Colonic mucosa (tissue), 4 donors: ENCODE results near the gene MROH8. TPM values are rescaled to one million over a fixed set of nuclear protein-coding genes. Genes with fewer than 3 reads are reported as not detected.

ENCODE experiments used
- DNase-seq: peaks from one replicate; pipeline ENCODE4 v3.0.0-alpha.2; 2020
- H3K27ac ChIP-seq: fragments of 200-600 bp; one replicate; pipeline ENCODE4 v1.8.0; 2021
- H3K27me3 ChIP-seq: fragments of 200-600 bp; one replicate; pipeline ENCODE4 v1.8.0; 2021
- H3K36me3 ChIP-seq: fragments of 200-600 bp; one replicate; pipeline ENCODE4 v1.8.0; 2021
- H3K4me1 ChIP-seq: fragments of 200-600 bp; one replicate; pipeline ENCODE4 v1.8.0; 2021; ENCODE audit warnings: mild to moderate bottlenecking
- H3K4me3 ChIP-seq: fragments of 200-600 bp; one replicate; pipeline ENCODE4 v1.8.0; 2021
- H3K9ac ChIP-seq, 2 donors: one replicate each; pipeline ENCODE4 v1.7.0; 2013; ENCODE audit warnings: control low read depth in 2 of 2, low read depth in 2 of 2, low read length in 2 of 2
- H3K9me3 ChIP-seq: fragments of 200-600 bp; one replicate; pipeline ENCODE4 v1.8.0; 2021
- intact Hi-C: fragments of 100-400 bp; cut with DNase I; formaldehyde crosslinking; loops from one replicate; pipeline ENCODE4 v1.14.1; 2022
- total RNA-seq, 2 donors: library from RNA; stranded (reverse); fragmentation: NEBNext Ultra II Directional in 1 of 2; extraction: Animal tissue kit (Norgen Biotek cat#: 25700) in 1 of 2; gene quantifications; one replicate each; pipeline ENCODE4 v1.2.1, GENCODE V29; 2021
- TF ChIP-seq, protein P1 (sequence below): fragments of 200-600 bp; IDR thresholded peaks from one replicate; pipeline ENCODE4 v1.8.0; 2022; ENCODE audit warnings: antibody characterized with exemption, mild to moderate bottlenecking
- donor health status: healthy.
- donor health status: DM: no; HTN: no; CAD: no.
- donor health status: DM: no; HTN: no; CAD: no.

Gene MROH8
- total RNA-seq, 2 donors from 2014 or later: 0.90 to 1.3 TPM

DNA sequence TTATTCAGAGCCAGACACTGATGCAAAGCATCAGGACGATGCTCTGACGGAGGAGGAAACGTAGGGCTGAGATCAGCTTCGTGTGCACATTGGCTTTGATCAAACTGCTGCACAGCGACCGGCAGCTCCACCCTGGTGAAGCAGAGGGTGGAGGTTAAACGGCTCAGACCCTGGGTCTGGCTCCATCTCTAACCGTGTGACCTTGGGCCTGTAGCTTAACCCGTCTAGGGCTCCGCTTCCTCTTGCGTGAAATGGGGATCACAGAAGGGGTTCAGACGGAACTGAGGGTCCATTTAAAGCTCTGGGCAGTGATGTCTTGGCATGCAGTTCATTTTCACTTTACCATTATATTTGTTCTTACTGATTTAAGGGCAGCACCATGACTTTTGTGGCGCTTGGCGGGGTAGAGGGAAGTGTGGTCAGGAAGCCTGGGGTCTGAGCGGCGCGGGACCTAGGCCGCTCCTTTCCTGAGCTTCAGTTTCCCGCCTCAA, 84.2 kb downstream of the MROH8 start:
- peak overlapping the region; percentile 38 for H3K27ac ChIP-seq
- intact Hi-C loops: loop anchor here (10.0 kb wide), 1 partner anchor 90 kb away; no protein-coding TSS in a partner anchor
- peak overlapping the region; percentile 86 for H3K4me3 ChIP-seq
- TF ChIP-seq, protein P1, sequence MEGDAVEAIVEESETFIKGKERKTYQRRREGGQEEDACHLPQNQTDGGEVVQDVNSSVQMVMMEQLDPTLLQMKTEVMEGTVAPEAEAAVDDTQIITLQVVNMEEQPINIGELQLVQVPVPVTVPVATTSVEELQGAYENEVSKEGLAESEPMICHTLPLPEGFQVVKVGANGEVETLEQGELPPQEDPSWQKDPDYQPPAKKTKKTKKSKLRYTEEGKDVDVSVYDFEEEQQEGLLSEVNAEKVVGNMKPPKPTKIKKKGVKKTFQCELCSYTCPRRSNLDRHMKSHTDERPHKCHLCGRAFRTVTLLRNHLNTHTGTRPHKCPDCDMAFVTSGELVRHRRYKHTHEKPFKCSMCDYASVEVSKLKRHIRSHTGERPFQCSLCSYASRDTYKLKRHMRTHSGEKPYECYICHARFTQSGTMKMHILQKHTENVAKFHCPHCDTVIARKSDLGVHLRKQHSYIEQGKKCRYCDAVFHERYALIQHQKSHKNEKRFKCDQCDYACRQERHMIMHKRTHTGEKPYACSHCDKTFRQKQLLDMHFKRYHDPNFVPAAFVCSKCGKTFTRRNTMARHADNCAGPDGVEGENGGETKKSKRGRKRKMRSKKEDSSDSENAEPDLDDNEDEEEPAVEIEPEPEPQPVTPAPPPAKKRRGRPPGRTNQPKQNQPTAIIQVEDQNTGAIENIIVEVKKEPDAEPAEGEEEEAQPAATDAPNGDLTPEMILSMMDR: no peak
- peaks cover 7% of the 10 kb centered on the region for H3K4me1 ChIP-seq
- H3K9ac ChIP-seq: peak overlapping the region; percentile 78
- H3K9me3 ChIP-seq: no peaks in the 10 kb centered on the region
- peak; percentile 57 for DNase-seq
- no peaks in the 10 kb centered on the region for H3K27me3 ChIP-seq
- no peaks in the 10 kb centered on the region for H3K36me3 ChIP-seq

DNA sequence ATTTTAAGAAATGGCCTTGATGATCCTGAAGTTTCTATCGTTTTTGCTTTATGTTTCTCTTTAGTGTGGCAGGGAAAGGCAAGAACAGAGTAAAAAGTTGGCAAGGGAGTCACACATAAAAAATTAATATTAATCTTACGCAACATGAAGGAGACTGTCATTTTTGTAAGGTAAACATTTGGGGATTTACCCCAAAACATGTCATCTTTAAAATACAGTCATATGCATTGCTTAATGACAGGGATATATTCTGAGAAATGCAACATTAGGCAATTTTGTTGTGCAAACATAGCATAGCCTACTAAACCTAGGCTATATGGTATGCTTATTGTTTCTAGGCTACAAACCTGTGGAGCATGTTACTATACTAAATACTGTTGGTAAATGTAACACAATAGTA, 88.9 kb downstream of the MROH8 start:
- H3K9ac ChIP-seq: no peak overlapping the region
- H3K4me3 ChIP-seq: no peak overlapping the region
- TF ChIP-seq, protein P1: no peak
- no peak for DNase-seq
- H3K9me3 ChIP-seq: no peaks in the 10 kb centered on the region
- peaks cover 7% of the 10 kb centered on the region for H3K4me1 ChIP-seq
- H3K27ac ChIP-seq: no peak overlapping the region
- intact Hi-C loops: loop anchor here (10.0 kb wide), 1 partner anchor 94 kb away; no protein-coding TSS in a partner anchor
- H3K36me3 ChIP-seq: no peaks in the 10 kb centered on the region
- no peaks in the 10 kb centered on the region for H3K27me3 ChIP-seq

DNA sequence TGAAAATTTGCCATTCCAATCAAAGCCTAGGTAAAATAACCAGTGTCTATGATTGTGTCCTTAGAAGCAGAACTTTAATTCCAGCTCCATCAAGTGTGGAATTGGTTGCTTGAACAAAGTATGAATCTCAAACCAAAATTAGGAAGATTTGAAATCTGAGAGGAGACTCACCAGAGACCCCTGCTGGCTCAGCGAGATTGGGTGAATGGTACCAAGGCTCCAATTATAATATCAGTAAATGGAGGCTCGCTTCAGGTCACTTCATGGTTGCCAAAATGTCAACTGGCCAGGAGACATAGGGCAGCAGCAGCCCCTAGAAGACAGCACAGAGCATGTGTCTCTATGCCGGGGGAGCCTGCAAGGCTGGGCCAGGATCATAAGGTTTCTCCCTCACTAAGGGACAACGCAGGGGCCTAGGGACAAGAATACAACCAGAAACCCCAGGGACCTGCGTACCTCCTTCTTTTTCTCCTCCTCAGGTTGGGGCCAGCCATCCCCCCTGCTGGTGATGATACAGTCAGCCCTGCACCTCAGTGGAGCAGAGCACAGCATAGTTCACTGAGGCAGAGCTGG, 97.5 kb downstream of the MROH8 start:
- no peaks in the 10 kb centered on the region for H3K36me3 ChIP-seq
- no peak for DNase-seq
- H3K4me1 ChIP-seq: no peaks in the 10 kb centered on the region
- no peaks in the 10 kb centered on the region for H3K27me3 ChIP-seq
- H3K27ac ChIP-seq: no peak overlapping the region
- H3K9me3 ChIP-seq: no peaks in the 10 kb centered on the region
- H3K9ac ChIP-seq: no peak overlapping the region
- intact Hi-C loops: no loop called here
- TF ChIP-seq, protein P1: no peak
- no peak overlapping the region for H3K4me3 ChIP-seq

DNA sequence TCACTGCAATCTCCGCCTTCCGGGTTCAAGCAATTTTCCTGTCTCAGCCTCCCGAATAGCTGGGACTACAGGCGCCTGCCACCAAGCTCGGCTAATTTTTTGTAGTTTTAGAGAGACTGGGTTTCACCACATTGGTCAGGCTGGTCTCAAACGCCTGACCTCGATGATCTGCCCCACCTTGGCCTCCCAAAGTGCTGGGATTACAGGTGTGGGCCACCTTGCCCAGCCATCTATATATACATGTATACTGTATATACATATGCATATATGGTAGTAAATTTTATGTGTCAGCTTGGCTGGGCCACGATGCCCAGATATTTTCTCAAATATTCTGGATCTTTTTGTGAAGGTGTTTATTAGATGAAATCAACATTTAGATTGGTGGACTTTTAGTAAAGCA, 102.3 kb downstream of the MROH8 start:
- H3K9me3 ChIP-seq: no peaks in the 10 kb centered on the region
- no peak overlapping the region for H3K4me3 ChIP-seq
- no peaks in the 10 kb centered on the region for H3K4me1 ChIP-seq
- no peak overlapping the region for H3K9ac ChIP-seq
- no peaks in the 10 kb centered on the region for H3K27me3 ChIP-seq
- no peak overlapping the region for H3K27ac ChIP-seq
- no peak for DNase-seq
- TF ChIP-seq, protein P1: no peak
- intact Hi-C loops: no loop called here
- no peaks in the 10 kb centered on the region for H3K36me3 ChIP-seq

DNA sequence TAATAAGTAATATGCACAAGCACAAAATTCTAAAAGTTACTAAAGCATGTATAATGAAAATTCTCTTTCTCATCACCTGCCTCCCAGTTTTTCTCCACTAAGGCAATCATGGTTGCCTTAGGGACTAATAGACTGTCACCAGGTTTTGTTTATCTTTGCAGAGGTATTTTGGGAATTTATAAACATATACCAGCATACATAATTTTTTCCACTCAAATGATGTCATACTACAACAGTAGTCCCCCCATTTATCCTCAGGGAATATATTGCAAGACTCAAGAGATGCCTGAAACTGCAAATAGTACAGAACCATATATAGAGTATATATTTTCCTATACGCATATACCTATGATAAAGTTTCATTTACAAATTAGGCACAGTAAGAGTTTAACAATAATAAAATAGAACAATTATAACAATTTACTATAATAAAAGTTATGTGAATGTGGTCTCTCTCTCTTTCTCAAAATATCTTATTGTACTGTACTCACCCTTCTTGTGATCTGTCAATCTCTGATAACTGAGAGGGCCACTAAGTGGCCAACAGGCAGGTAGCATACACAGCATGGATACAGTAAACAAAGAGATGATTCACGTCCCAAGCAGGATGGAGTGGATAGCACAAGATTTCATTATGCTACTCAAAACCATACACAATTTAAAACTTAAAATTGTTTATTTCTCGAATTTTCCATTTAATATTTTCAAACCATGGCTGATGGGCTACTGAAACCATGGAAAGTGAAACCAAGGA, 103.2 kb downstream of the MROH8 start:
- H3K36me3 ChIP-seq: no peaks in the 10 kb centered on the region
- no peaks in the 10 kb centered on the region for H3K4me1 ChIP-seq
- no peak for DNase-seq
- no peaks in the 10 kb centered on the region for H3K27me3 ChIP-seq
- H3K27ac ChIP-seq: no peak overlapping the region
- H3K9ac ChIP-seq: no peak overlapping the region
- no peak overlapping the region for H3K4me3 ChIP-seq
- no peaks in the 10 kb centered on the region for H3K9me3 ChIP-seq
- intact Hi-C loops: no loop called here
- TF ChIP-seq, protein P1: no peak
